GM18867 (cell line): ENCODE results near the gene GGT5.

Experiments used
- ATAC-seq: cut with Tn5 transposase; IDR thresholded peaks from one replicate; pipeline ENCODE4 v1.9.1; 2021; ENCODE audit warnings: mild to moderate bottlenecking, moderate library complexity; ENCODE audit not compliant: unreplicated experiment

GGT5 gene

GRCh38 chr22:24171822-24172221, 73.1 kb downstream of the GGT5 start:
- no peak for ATAC-seq

- no peak for ATAC-seq
Measured at GRCh38 chr22:24170632-24171031, 74.2 kb downstream of the GGT5 start.

- no peak for ATAC-seq
Measured at GRCh38 chr22:24170188-24170587, 74.7 kb downstream of the GGT5 start.
